ENCODE results near the gene B4GALT2.

Gene B4GALT2

GRCh38 chr1:43978551-43979260 is at the start of gene B4GALT2:
Gene B4GALT2 (plus strand): TSS chr1:43979210. CDS start chr1:43981161, 1,951 bp downstream.
- DNase-seq (ENCODE audit: low read depth): no peak

- no peak for DNase-seq (ENCODE audit: low read depth)
Observed at GRCh38 chr1:43930168-43930948, 48.7 kb upstream of the B4GALT2 start.

- no peak for DNase-seq (ENCODE audit: low read depth)
Observed at GRCh38 chr1:43930949-43931275, 48.1 kb upstream of the B4GALT2 start.

- no peak for DNase-seq (ENCODE audit: low read depth)
Observed at GRCh38 chr1:43931711-43932660, 47.0 kb upstream of the B4GALT2 start.

- no peak for DNase-seq (ENCODE audit: low read depth)
Observed at GRCh38 chr1:43932786-43933385, 46.1 kb upstream of the B4GALT2 start.

GRCh38 chr1:43933386-43934100 is 45.5 kb upstream of the B4GALT2 start, which contains the start of gene ARTN:
Gene ARTN (plus strand): TSS chr1:43933801. CDS start chr1:43935657, 1,856 bp downstream.
- no peak for DNase-seq (ENCODE audit: low read depth)

GRCh38 chr1:43934101-43934985 is 44.7 kb upstream of the B4GALT2 start:
- DNase-seq (ENCODE audit: low read depth): no peak

- no peak for DNase-seq (ENCODE audit: low read depth)
Observed at GRCh38 chr1:43934986-43935324, 44.1 kb upstream of the B4GALT2 start.

- DNase-seq (ENCODE audit: low read depth): no peak
Observed at GRCh38 chr1:43935711-43936427, 43.1 kb upstream of the B4GALT2 start.

- no peak for DNase-seq (ENCODE audit: low read depth)
Observed at GRCh38 chr1:43936431-43937151, 42.4 kb upstream of the B4GALT2 start.

- DNase-seq (ENCODE audit: low read depth): no peak
Observed at GRCh38 chr1:43937179-43937865, 41.7 kb upstream of the B4GALT2 start.

GRCh38 chr1:43938383-43938782 is 40.6 kb upstream of the B4GALT2 start:
- DNase-seq (ENCODE audit: low read depth): no peak

GRCh38 chr1:43938892-43939587 is 40.0 kb upstream of the B4GALT2 start:
- DNase-seq (ENCODE audit: low read depth): no peak

GRCh38 chr1:43942411-43942810 is 36.6 kb upstream of the B4GALT2 start:
- DNase-seq (ENCODE audit: low read depth): no peak

- no peak for DNase-seq (ENCODE audit: low read depth)
Observed at GRCh38 chr1:43944860-43945259, 34.1 kb upstream of the B4GALT2 start.

- DNase-seq (ENCODE audit: low read depth): no peak
Observed at GRCh38 chr1:43945674-43946235, 33.3 kb upstream of the B4GALT2 start.

Data from non-pigmented ciliary epithelial cell (primary cell).